ENCODE measurements around the gene CHCHD5. TPM values are rescaled to one million over a fixed set of nuclear protein-coding genes. Genes with fewer than 3 reads are reported as not detected.

CHCHD5 gene
- total RNA-seq, 1 experiment from 2014 or later: 46.7 TPM

DNA sequence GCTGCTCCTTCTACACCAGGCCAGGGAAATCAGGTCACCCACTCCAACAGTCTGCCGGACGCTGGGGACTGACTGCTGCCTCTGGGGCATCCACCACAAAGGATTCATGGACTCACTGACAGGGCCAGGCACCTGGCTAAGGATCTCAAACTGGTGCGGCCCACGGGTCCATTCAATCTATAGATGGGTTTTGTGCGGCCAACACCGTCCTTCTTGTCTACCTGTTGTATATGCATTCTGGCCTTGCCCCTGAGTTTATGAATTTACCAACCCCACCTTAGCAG lies 50.4 kb downstream of the CHCHD5 start:
- Histone ChIP-seq H3K4me3 (ENCODE audit: low read depth in 2 of 2, low read length in 2 of 2) (no peak overlapping the region), H3K27me3 (ENCODE audit: control insufficient read depth, insufficient read depth, low read length) (no peaks in the 10 kb centered on the region), H3K27ac (ENCODE audit: low read length) (no peak overlapping the region), H3K36me3 (ENCODE audit: control insufficient read depth, insufficient read depth, low read length) (no peaks in the 10 kb centered on the region), H3K9me3 (ENCODE audit: control insufficient read depth, insufficient read depth, low read depth, low read length) (no peaks in the 10 kb centered on the region), H3K4me1 (ENCODE audit: control insufficient read depth, insufficient read depth, low read length) (peaks cover 15% of the 10 kb centered on the region)
- POLR2A ChIA-PET: no interaction called here
- DNase-seq (ENCODE audit: low read depth, low spot score) (no peak), ATAC-seq (no peak)
- no TSS peak for BruUV-seq (replicated peaks)
- CTCF ChIA-PET: no interaction called here
- no peak for TF ChIP-seq SIN3A (IDR thresholded peaks at IDR 0.05; ENCODE audit: borderline replicate concordance, insufficient read depth, low read depth, low read length)
- no peak for TF ChIP-seq CTCF (IDR thresholded peaks at IDR 0.05)
- no peak for TF ChIP-seq POLR2AphosphoS5 (IDR thresholded peaks at IDR 0.05; ENCODE audit: low read depth, low read length)
- TF ChIP-seq, protein P1, sequence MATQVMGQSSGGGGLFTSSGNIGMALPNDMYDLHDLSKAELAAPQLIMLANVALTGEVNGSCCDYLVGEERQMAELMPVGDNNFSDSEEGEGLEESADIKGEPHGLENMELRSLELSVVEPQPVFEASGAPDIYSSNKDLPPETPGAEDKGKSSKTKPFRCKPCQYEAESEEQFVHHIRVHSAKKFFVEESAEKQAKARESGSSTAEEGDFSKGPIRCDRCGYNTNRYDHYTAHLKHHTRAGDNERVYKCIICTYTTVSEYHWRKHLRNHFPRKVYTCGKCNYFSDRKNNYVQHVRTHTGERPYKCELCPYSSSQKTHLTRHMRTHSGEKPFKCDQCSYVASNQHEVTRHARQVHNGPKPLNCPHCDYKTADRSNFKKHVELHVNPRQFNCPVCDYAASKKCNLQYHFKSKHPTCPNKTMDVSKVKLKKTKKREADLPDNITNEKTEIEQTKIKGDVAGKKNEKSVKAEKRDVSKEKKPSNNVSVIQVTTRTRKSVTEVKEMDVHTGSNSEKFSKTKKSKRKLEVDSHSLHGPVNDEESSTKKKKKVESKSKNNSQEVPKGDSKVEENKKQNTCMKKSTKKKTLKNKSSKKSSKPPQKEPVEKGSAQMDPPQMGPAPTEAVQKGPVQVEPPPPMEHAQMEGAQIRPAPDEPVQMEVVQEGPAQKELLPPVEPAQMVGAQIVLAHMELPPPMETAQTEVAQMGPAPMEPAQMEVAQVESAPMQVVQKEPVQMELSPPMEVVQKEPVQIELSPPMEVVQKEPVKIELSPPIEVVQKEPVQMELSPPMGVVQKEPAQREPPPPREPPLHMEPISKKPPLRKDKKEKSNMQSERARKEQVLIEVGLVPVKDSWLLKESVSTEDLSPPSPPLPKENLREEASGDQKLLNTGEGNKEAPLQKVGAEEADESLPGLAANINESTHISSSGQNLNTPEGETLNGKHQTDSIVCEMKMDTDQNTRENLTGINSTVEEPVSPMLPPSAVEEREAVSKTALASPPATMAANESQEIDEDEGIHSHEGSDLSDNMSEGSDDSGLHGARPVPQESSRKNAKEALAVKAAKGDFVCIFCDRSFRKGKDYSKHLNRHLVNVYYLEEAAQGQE (IDR thresholded peaks at IDR 0.05; ENCODE audit: insufficient read depth in 1 of 2, low read depth in 2 of 2, low read length in 1 of 2): no peak
- TF ChIP-seq TCF7L2 (IDR thresholded peaks at IDR 0.05; ENCODE audit: low read depth, low read length): no peak
- in situ Hi-C loops (cut with HindIII; ENCODE audit: low pct_unique_long_range_greater_than_20kb, low sequenced_read_pairs) (no loop called here), intact Hi-C loops (cut with micrococcal nuclease; ENCODE audit: unreplicated experiment) (no loop called here)

DNA sequence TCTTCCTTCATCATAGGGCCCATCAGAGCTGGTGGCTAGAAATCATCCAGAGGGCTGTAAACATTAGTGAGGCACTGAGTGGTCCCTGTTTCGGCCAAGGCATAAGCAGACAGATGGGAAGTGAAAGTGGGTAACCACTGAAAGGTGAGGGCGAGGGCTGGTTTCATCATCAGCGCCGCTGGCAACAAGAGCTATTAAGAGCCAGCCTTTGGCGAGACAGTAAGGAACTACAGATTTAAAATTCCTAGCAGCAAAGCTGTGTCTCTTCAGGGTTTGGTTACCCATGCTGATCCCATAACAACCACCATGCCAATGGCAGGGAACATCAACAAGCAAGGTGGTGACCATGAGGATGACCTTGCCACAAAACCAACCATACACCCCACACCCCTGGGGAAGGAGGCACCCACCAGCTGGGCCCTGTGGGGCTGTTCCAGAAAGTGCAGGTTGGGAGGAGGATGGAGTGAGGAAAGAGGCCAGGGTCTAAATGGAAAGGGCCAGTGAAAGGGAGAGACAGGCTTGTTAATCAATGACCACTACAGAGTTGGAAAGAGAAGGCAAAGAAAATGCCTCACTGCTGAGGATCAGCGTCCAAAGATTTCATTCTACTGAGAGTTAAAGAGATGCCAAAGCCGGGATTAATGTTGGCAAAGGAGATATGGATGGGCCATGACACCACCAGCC lies 52.3 kb downstream of the CHCHD5 start:
- Histone ChIP-seq H3K4me3 (ENCODE audit: low read depth in 2 of 2, low read length in 2 of 2) (no peak overlapping the region), H3K27me3 (ENCODE audit: control insufficient read depth, insufficient read depth, low read length) (no peaks in the 10 kb centered on the region), H3K36me3 (ENCODE audit: control insufficient read depth, insufficient read depth, low read length) (no peaks in the 10 kb centered on the region), H3K9me3 (ENCODE audit: control insufficient read depth, insufficient read depth, low read depth, low read length) (no peaks in the 10 kb centered on the region), H3K27ac (ENCODE audit: low read length) (no peak overlapping the region), H3K4me1 (ENCODE audit: control insufficient read depth, insufficient read depth, low read length) (peaks cover 5% of the 10 kb centered on the region; the same call in 1 of the 2 replicates)
- no peak for DNase-seq (ENCODE audit: low read depth, low spot score)
- in situ Hi-C loops (cut with HindIII; ENCODE audit: low pct_unique_long_range_greater_than_20kb, low sequenced_read_pairs) (no loop called here), intact Hi-C loops (cut with micrococcal nuclease; ENCODE audit: unreplicated experiment) (no loop called here)
- TF ChIP-seq CTCF (IDR thresholded peaks at IDR 0.05) (no peak), TCF7L2 (IDR thresholded peaks at IDR 0.05; ENCODE audit: low read depth, low read length) (no peak), POLR2AphosphoS5 (IDR thresholded peaks at IDR 0.05; ENCODE audit: low read depth, low read length) (no peak), SIN3A (IDR thresholded peaks at IDR 0.05; ENCODE audit: borderline replicate concordance, insufficient read depth, low read depth, low read length) (no peak)
- TF ChIP-seq, protein P1 (IDR thresholded peaks at IDR 0.05; ENCODE audit: insufficient read depth in 1 of 2, low read depth in 2 of 2, low read length in 1 of 2): no peak
- ChIA-PET POLR2A (no interaction called here), CTCF (no interaction called here)
- no TSS peak for BruUV-seq (replicated peaks)
- ATAC-seq: no peak
